CD4-positive, alpha-beta T cell (primary cell): ENCODE measurements around the gene PARK7. TPM values are rescaled to one million over a fixed set of nuclear protein-coding genes. Genes with fewer than 3 reads are reported as not detected.

Experiments used
- ATAC-seq: fragments of 200-7000 bp; cut with Tn5 transposase; one replicate; pipeline ENCODE4 v1.10.0; 2022; ENCODE audit warnings: mild to moderate bottlenecking; ENCODE audit not compliant: poor library complexity
- CTCF ChIA-PET: fragments of 350-600 bp; sonication (Branson Sonifier 250); formaldehyde crosslinking; loops from one replicate; lab custom pipeline; 2021; ENCODE audit warnings: antibody characterized with exemption, inconsistent platforms; lab: Charles Lee
- POLR2A ChIA-PET: fragments of 350-600 bp; sonication (Branson Sonifier 250); formaldehyde crosslinking; loops from one replicate; lab custom pipeline; 2021; ENCODE audit warnings: antibody characterized with exemption, inconsistent platforms; lab: Charles Lee
- DNase-seq, 14 experiments: peaks; one replicate each; pipeline ENCODE4 v3.0.0-alpha.2; 2013 to 2020; ENCODE audit warnings: mixed read lengths in 2 of 14
- H3K27ac ChIP-seq, 2 donors: one replicate each; pipeline versions ENCODE4 v1.5.1 to v1.7.0; 2013; ENCODE audit warnings: low read length in 2 of 2, low read depth in 1 of 2, mild to moderate bottlenecking in 1 of 2
- H3K27me3 ChIP-seq, 2 experiments: 1 replicate in 1 of 2; 2 replicates in 1 of 2; pipeline versions ENCODE4 v1.6.1 to v1.7.0; 2013; ENCODE audit warnings: low read length in 2 of 2, control low read depth in 1 of 2, mild to moderate bottlenecking in 1 of 2, moderate library complexity in 1 of 2; ENCODE audit not compliant: insufficient read depth in 2 of 2, control insufficient read depth in 1 of 2
- H3K36me3 ChIP-seq: one replicate; pipeline ENCODE4 v1.6.1; 2013; ENCODE audit warnings: low read length, control low read depth; ENCODE audit not compliant: insufficient read depth
- H3K4me1 ChIP-seq: one replicate; pipeline ENCODE4 v1.6.1; 2013; ENCODE audit warnings: low read length, control low read depth; ENCODE audit not compliant: insufficient read depth
- H3K4me3 ChIP-seq: one replicate; pipeline ENCODE4 v1.5.1; 2013; ENCODE audit warnings: mild to moderate bottlenecking, low read length, moderate library complexity
- H3K9me3 ChIP-seq, 2 experiments: 1 replicate in 1 of 2; 2 replicates in 1 of 2; pipeline versions ENCODE4 v1.6.1 to v1.7.0; 2013; ENCODE audit warnings: low read length in 2 of 2, mild to moderate bottlenecking in 2 of 2, control low read depth in 1 of 2, moderate library complexity in 1 of 2; ENCODE audit not compliant: control insufficient read depth in 1 of 2, insufficient read depth in 1 of 2
- H3K27ac Mint-ChIP-seq: one replicate; pipeline ENCODE4 v1.8.0; 2020; ENCODE audit warnings: mixed read lengths
- H3K27me3 Mint-ChIP-seq: one replicate; pipeline ENCODE4 v1.8.0; 2021; ENCODE audit warnings: mixed read lengths
- H3K36me3 Mint-ChIP-seq: one replicate; pipeline ENCODE4 v1.8.0; 2021; ENCODE audit warnings: low read depth, mixed read lengths
- H3K4me1 Mint-ChIP-seq: one replicate; pipeline ENCODE4 v1.8.0; 2021; ENCODE audit warnings: low read depth, mixed read lengths
- H3K4me3 Mint-ChIP-seq: one replicate; pipeline ENCODE4 v1.8.0; 2020; ENCODE audit warnings: mild to moderate bottlenecking, mixed read lengths
- H3K9me3 Mint-ChIP-seq: one replicate; pipeline ENCODE4 v1.8.0; 2020; ENCODE audit warnings: mixed read lengths
- intact Hi-C, 2 experiments: fragments of 100-400 bp; cut with DNase I in 1 of 2; cut with micrococcal nuclease in 1 of 2; formaldehyde crosslinking; loops; one replicate each; pipeline versions ENCODE4 v1.15.1 to v1.9.0; 2023 to 2025; cut with DNase I, micrococcal nuclease
- total RNA-seq, 174 experiments: library from RNA in 2 of 174; stranded (reverse) in 2 of 174; gene quantifications; one replicate each; pipeline ENCODE4 v1.2.3 and lab custom pipeline; 2021 to 2026
- TF ChIP-seq, protein P1 (sequence below): fragments of 200-600 bp; IDR thresholded peaks from one replicate; pipeline ENCODE4 v1.8.0; 2022; ENCODE audit warnings: antibody characterized with exemption, mild to moderate bottlenecking

PARK7 gene
- total RNA-seq, 2 experiments from 2014 or later: 57.7 to 62.4 TPM

DNA sequence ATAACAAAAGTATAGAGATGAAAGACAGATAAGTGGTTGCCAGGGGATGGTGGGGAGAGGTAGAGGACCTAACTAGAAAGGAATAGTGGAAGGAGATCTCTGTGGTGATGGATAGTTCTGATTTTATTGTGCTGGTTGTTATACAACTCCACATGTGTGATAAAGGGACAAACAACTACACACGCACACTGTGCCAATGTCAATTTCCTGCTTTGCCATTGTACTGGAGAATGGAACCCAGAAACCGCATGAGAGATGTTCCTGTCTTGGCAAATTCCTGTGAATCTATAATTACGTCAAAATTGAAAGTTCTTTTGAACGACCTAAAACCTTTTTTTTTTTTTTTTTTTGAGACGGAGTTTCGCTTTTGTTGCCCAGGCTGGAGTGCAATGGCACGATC, 31.9 kb upstream of the PARK7 start:
- peaks cover 15% of the 10 kb centered on the region for H3K4me1 ChIP-seq
- TF ChIP-seq, protein P1, sequence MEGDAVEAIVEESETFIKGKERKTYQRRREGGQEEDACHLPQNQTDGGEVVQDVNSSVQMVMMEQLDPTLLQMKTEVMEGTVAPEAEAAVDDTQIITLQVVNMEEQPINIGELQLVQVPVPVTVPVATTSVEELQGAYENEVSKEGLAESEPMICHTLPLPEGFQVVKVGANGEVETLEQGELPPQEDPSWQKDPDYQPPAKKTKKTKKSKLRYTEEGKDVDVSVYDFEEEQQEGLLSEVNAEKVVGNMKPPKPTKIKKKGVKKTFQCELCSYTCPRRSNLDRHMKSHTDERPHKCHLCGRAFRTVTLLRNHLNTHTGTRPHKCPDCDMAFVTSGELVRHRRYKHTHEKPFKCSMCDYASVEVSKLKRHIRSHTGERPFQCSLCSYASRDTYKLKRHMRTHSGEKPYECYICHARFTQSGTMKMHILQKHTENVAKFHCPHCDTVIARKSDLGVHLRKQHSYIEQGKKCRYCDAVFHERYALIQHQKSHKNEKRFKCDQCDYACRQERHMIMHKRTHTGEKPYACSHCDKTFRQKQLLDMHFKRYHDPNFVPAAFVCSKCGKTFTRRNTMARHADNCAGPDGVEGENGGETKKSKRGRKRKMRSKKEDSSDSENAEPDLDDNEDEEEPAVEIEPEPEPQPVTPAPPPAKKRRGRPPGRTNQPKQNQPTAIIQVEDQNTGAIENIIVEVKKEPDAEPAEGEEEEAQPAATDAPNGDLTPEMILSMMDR: no peak
- H3K9me3 Mint-ChIP-seq: no peaks in the 10 kb centered on the region
- H3K36me3 ChIP-seq: no peaks in the 10 kb centered on the region
- H3K27me3 ChIP-seq: no peaks in the 10 kb centered on the region
- no peaks in the 10 kb centered on the region for H3K36me3 Mint-ChIP-seq
- ChIA-PET CTCF (no interaction called here), POLR2A (interaction anchor here (1.9 kb wide), 1 partner anchor 32 kb away, joined by 7 read pairs; the partner anchor contains the start of gene PARK7)
- no peaks in the 10 kb centered on the region for H3K27me3 Mint-ChIP-seq
- no peak overlapping the region for H3K27ac ChIP-seq
- ATAC-seq: peak; percentile 24
- H3K9me3 ChIP-seq: no peaks in the 10 kb centered on the region
- peak overlapping the region; percentile 24 for H3K4me3 ChIP-seq
- peak overlapping the region; percentile 18 for H3K27ac Mint-ChIP-seq
- peak overlapping the region; percentile 30 for H3K4me3 Mint-ChIP-seq
- peak in 3 of 14 experiments; percentile 42 to 78 (median 46) for DNase-seq
- peaks cover 23% of the 10 kb centered on the region for H3K4me1 Mint-ChIP-seq
- intact Hi-C loops: no loop called here

DNA sequence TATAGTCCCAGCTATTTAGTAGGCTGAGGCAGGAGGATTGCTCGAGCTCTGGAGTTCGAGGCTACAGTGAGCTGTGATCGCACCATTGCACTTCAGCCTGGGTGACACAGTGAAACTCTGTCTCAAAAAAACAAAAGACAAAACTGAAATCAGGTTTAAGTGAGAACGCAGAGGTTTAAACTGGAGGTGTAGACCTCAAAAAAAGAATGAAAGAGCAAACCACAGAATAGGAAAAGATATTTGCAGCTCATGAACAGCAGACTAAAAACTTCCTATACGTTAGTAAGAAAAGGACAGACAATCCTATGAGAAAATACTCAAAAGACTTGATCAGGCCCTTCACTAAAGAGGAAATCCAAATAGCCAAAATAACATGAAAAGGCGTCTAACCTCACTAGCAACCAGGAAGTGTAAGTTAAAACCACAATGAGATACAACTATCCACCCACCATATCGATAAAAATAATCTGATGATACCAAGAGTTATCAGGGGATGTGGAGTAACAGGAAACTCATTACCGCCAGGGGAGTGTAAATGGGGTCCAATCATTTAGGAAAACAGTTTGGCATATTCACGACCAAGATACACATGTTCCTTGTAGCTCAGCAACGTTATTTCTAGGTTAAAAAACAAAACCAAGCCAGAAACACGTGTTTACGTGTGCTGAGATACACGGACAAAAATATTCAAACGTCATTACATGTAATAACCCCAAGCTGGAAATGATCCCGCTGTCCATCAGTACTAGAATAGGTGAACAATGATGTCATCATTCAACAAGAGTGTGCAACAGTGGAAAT, 30.7 kb upstream of the PARK7 start:
- Mint-ChIP-seq H3K4me1 (peaks cover 23% of the 10 kb centered on the region), H3K36me3 (no peaks in the 10 kb centered on the region), H3K9me3 (no peaks in the 10 kb centered on the region), H3K27me3 (peaks cover 3% of the 10 kb centered on the region), H3K4me3 (peak overlapping the region; percentile 35), H3K27ac (peak overlapping the region; percentile 51)
- ATAC-seq: peak; percentile 67
- no peaks in the 10 kb centered on the region for H3K9me3 ChIP-seq
- H3K36me3 ChIP-seq: no peaks in the 10 kb centered on the region
- CTCF ChIA-PET: interaction anchor here (0.9 kb wide), 1 partner anchor 14 kb away, joined by 3 read pairs; no protein-coding TSS in a partner anchor
- TF ChIP-seq, protein P1: no peak
- POLR2A ChIA-PET: interaction anchor here (1.9 kb wide), 1 partner anchor 30 kb away, joined by 7 read pairs; the partner anchor contains the start of gene PARK7
- peaks cover 15% of the 10 kb centered on the region for H3K4me1 ChIP-seq
- no peaks in the 10 kb centered on the region for H3K27me3 ChIP-seq
- peak in 3 of 14 experiments; percentile 45 to 68 (median 55) for DNase-seq
- peak overlapping the region in 1 of 2 donors; percentile 42 for H3K27ac ChIP-seq
- H3K4me3 ChIP-seq: peak overlapping the region; percentile 24
- intact Hi-C loops: no loop called here

DNA sequence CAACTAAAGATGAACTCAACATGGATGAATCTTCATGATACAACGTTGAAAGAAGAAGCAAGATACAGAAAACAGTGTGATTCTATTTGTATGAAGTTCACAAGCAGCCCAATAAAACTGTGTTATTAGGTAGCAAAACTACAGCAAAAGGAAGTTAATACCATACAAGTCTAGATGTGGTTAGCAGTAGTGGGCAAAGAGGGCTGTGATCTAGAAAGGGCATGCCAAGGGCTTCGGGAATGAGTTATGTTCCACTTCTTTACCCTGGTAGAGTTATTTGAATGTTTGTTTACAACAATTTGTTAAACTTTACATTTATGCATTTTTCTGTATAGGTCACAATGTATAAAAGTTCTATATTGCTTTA, 30.1 kb upstream of the PARK7 start:
- no peaks in the 10 kb centered on the region for H3K9me3 Mint-ChIP-seq
- Histone ChIP-seq H3K27me3 (no peaks in the 10 kb centered on the region), H3K4me3 (peak overlapping the region; percentile 24), H3K4me1 (peaks cover 15% of the 10 kb centered on the region), H3K9me3 (no peaks in the 10 kb centered on the region), H3K27ac (peak overlapping the region in 1 of 2 donors; percentile 42), H3K36me3 (no peaks in the 10 kb centered on the region)
- CTCF ChIA-PET: no interaction called here
- H3K4me3 Mint-ChIP-seq: peak overlapping the region; percentile 35
- TF ChIP-seq, protein P1: no peak
- peaks cover 23% of the 10 kb centered on the region for H3K4me1 Mint-ChIP-seq
- peak overlapping the region; percentile 51 for H3K27ac Mint-ChIP-seq
- DNase-seq: no peak
- H3K27me3 Mint-ChIP-seq: peaks cover 5% of the 10 kb centered on the region
- no peaks in the 10 kb centered on the region for H3K36me3 Mint-ChIP-seq
- POLR2A ChIA-PET: interaction anchor here (1.9 kb wide), 1 partner anchor 30 kb away, joined by 7 read pairs; the partner anchor contains the start of gene PARK7
- ATAC-seq: no peak
- intact Hi-C loops: no loop called here
